Mesendoderm (in vitro differentiated cells): ENCODE data around the gene HOXD8.

ENCODE experiments used
- DNase-seq: peaks from one replicate; pipeline ENCODE4 v3.0.0; 2013
- H2AK5ac ChIP-seq: 2 replicates; pipeline ENCODE4 v1.6.1; 2013; ENCODE audit warnings: low read length, inconsistent platforms
- H2BK120ac ChIP-seq: 2 replicates; pipeline ENCODE4 v1.6.1; 2013; ENCODE audit warnings: low read depth, mild to moderate bottlenecking, low read length, moderate library complexity, mixed read lengths
- H2BK15ac ChIP-seq: replicated peaks from 2 replicates; pipeline ENCODE4 v1.6.1; 2013; ENCODE audit warnings: low read depth, mild to moderate bottlenecking, moderate library complexity
- H2BK5ac ChIP-seq: 2 replicates; pipeline ENCODE4 v1.6.1; 2013; ENCODE audit warnings: low read length, inconsistent platforms
- H3K18ac ChIP-seq: 2 replicates; pipeline ENCODE4 v1.6.1; 2013; ENCODE audit warnings: mild to moderate bottlenecking, low read length, mixed read lengths
- H3K23ac ChIP-seq: one replicate; pipeline ENCODE4 v1.6.1; 2013; ENCODE audit warnings: low read length
- H3K27ac ChIP-seq: 2 replicates; pipeline ENCODE4 v1.5.1; 2013; ENCODE audit warnings: low read depth, mild to moderate bottlenecking, inconsistent platforms, low read length, moderate library complexity
- H3K27me3 ChIP-seq: 2 replicates; pipeline ENCODE4 v1.6.1; 2013; ENCODE audit warnings: low read length, control low read depth, mild to moderate bottlenecking, inconsistent platforms; ENCODE audit not compliant: insufficient read depth, poor library complexity
- H3K36me3 ChIP-seq: 2 replicates; pipeline ENCODE4 v1.6.1; 2013; ENCODE audit warnings: low read length, inconsistent platforms; ENCODE audit not compliant: control insufficient read depth, insufficient read depth
- H3K4ac ChIP-seq: one replicate; pipeline ENCODE4 v1.6.1; 2013; ENCODE audit warnings: low read depth, mild to moderate bottlenecking, low read length, moderate library complexity
- H3K4me1 ChIP-seq: 2 replicates; pipeline ENCODE4 v1.6.1; 2013; ENCODE audit warnings: low read depth, low read length, inconsistent platforms; ENCODE audit not compliant: control insufficient read depth
- H3K4me2 ChIP-seq: 2 replicates; pipeline ENCODE4 v1.6.1; 2013; ENCODE audit warnings: low read length
- H3K4me3 ChIP-seq: 2 replicates; pipeline ENCODE4 v1.5.1; 2013; ENCODE audit warnings: mild to moderate bottlenecking, low read length
- H3K56ac ChIP-seq: one replicate; pipeline ENCODE4 v1.6.1; 2013; ENCODE audit warnings: low read length
- H3K79me1 ChIP-seq: 2 replicates; pipeline ENCODE4 v1.6.1; 2013; ENCODE audit warnings: low read length, inconsistent platforms
- H3K79me2 ChIP-seq: 2 replicates; pipeline ENCODE4 v1.6.1; 2013; ENCODE audit warnings: mild to moderate bottlenecking, low read length; ENCODE audit not compliant: control insufficient read depth, insufficient read depth
- H3K9ac ChIP-seq: 2 replicates; pipeline ENCODE4 v1.6.1; 2013; ENCODE audit warnings: low read length, inconsistent platforms
- H4K5ac ChIP-seq: one replicate; pipeline ENCODE4 v1.6.1; 2013; ENCODE audit warnings: low read length
- H4K8ac ChIP-seq: one replicate; pipeline ENCODE4 v1.6.1; 2013; ENCODE audit warnings: low read depth, mild to moderate bottlenecking, control low read depth, low read length, moderate library complexity
- WGBS: extraction: QIAGEN DNeasy Blood & Tissue Kit; methylation state at CpG from one replicate; pipeline ENCODE4 v1.1.7; 2013; ENCODE audit warnings: low lambda C conversion rate, missing lambda C conversion rate; ENCODE audit not compliant: insufficient coverage; ENCODE audit errors: extremely low coverage; 5-methylcytosine and 5-hydroxymethylcytosine counted together

Gene HOXD8

DNA sequence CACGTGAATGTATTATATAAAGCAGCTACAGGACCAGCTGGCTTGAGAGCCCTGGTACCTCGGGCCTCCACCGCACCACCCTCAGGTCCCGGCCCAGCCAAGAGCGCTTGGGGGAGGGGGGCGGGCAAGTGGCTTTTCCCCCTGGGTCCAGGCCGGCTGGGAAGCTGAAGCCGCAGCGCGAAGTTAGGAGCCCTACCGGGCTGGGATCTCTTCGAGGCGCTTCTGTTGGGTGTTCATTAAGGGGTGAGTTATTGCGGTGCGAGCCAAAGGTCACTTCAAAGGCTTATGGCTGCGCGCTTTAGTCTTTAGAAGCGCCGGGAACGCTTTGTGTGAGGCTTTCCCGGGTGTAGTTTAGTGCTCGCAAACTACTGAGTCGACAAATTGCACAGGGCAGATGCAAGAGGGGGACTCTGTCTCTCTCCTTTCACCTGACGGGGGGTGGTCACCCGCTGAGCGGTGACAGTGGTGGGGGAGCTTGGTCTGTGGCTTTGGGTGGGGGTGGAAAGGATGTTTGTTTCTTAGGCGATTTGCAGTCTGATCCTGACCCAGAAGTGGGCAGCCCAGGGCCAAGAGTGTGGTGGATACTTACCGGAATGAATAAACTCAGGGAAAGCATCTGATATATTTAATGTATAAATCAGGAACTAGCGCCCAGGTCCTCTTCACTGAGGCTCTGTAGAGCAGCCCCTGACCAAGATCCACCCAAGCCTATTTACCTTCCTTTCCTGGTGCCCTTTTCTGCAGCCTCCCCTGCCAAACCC lies 33.6 kb downstream of the HOXD8 start:
- H3K36me3 ChIP-seq, result no peaks in the 10 kb centered on the region
- no peak overlapping the region for H4K5ac ChIP-seq
- H2BK120ac ChIP-seq, result no peak overlapping the region
- H3K27me3 ChIP-seq, result peaks cover 88% of the 10 kb centered on the region
- H3K9ac ChIP-seq, result no peak overlapping the region
- no peak overlapping the region for H2AK5ac ChIP-seq
- DNase-seq, result no peak
- H3K4ac ChIP-seq, result no peak overlapping the region
- H3K4me3 ChIP-seq, result no peak overlapping the region
- no peak overlapping the region for H3K56ac ChIP-seq
- WGBS, result no CpG with 5 or more reads among the region's 29 CpGs
- H3K18ac ChIP-seq, result no peak overlapping the region
- H3K4me1 ChIP-seq, result peaks cover 3% of the 10 kb centered on the region
- no peak overlapping the region for H3K23ac ChIP-seq
- H3K27ac ChIP-seq, result no peak overlapping the region
- H2BK5ac ChIP-seq, result no peak overlapping the region
- H4K8ac ChIP-seq, result no peak overlapping the region
- H3K79me2 ChIP-seq, result no peaks in the 10 kb centered on the region
- H2BK15ac ChIP-seq, result no peak overlapping the region
- no peak overlapping the region for H3K4me2 ChIP-seq
- no peaks in the 10 kb centered on the region for H3K79me1 ChIP-seq

- no peak overlapping the region for H2BK5ac ChIP-seq
- H3K27ac ChIP-seq, result no peak overlapping the region
- no CpG with 5 or more reads among the region's 12 CpGs for WGBS
- no peaks in the 10 kb centered on the region for H3K79me2 ChIP-seq
- H3K27me3 ChIP-seq, result peaks cover 84% of the 10 kb centered on the region
- H2AK5ac ChIP-seq, result no peak overlapping the region
- no peak for DNase-seq
- peaks cover 3% of the 10 kb centered on the region for H3K4me1 ChIP-seq
- H4K8ac ChIP-seq, result no peak overlapping the region
- H3K23ac ChIP-seq, result no peak overlapping the region
- no peak overlapping the region for H3K4me2 ChIP-seq
- H3K4ac ChIP-seq, result no peak overlapping the region
- H2BK120ac ChIP-seq, result no peak overlapping the region
- no peaks in the 10 kb centered on the region for H3K79me1 ChIP-seq
- H4K5ac ChIP-seq, result no peak overlapping the region
- no peak overlapping the region for H3K18ac ChIP-seq
- no peaks in the 10 kb centered on the region for H3K36me3 ChIP-seq
- H3K56ac ChIP-seq, result no peak overlapping the region
- H3K4me3 ChIP-seq, result no peak overlapping the region
- H2BK15ac ChIP-seq, result no peak overlapping the region
- no peak overlapping the region for H3K9ac ChIP-seq
Measured at GRCh38 chr2:176163672-176164056, 34.2 kb downstream of the HOXD8 start.

- no CpG with 5 or more reads among the region's 13 CpGs for WGBS
- H3K4me3 ChIP-seq, result no peak overlapping the region
- H4K5ac ChIP-seq, result no peak overlapping the region
Measured at GRCh38 chr2:176164201-176164600, 34.7 kb downstream of the HOXD8 start.

DNA sequence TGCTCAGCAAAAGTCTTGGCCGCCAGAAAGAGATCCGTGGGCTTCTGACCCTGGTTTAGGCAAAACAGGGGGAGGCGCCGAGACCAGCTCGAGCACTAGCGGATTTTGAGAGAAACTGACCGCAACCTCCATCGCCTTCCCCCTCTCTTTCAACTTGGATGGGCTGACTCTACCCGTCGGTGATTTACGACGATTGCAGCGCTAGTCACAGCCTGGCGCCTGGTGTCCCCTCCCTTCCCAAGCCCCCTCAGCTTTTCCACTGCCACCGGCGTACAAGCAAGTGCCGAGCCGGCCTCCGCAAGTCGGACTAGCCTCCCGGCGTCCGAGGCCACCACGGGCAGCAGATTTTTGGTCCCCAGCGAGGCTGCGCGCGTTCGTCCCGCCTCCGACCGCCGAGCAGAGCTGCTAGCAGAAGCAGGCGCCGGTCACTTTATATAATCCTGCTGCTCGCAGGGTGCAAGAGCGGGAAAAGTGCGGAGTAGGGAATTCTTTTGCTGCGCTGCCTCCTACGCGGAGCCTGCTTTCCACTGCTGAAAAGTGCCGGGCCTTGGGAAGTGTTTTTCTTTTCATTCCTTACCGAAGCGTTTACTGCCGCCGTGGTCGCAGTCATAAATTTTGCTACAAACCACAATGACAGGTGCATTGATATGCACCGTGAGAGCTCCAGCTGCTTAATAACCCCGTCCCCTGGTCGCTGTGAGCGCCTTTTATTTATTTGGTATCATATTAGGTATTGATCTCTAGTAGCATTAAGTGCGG lies 35.3 kb downstream of the HOXD8 start:
- no peak overlapping the region for H4K8ac ChIP-seq
- no peak overlapping the region for H3K4me3 ChIP-seq
- H3K4me1 ChIP-seq, result no peaks in the 10 kb centered on the region
- peaks cover 87% of the 10 kb centered on the region for H3K27me3 ChIP-seq
- H3K79me1 ChIP-seq, result no peaks in the 10 kb centered on the region
- no peak overlapping the region for H2AK5ac ChIP-seq
- DNase-seq, result peak; percentile 34
- no peak overlapping the region for H2BK15ac ChIP-seq
- H3K23ac ChIP-seq, result no peak overlapping the region
- no peak overlapping the region for H2BK5ac ChIP-seq
- no peaks in the 10 kb centered on the region for H3K79me2 ChIP-seq
- no peak overlapping the region for H4K5ac ChIP-seq
- no peak overlapping the region for H3K27ac ChIP-seq
- no peak overlapping the region for H3K4me2 ChIP-seq
- no peak overlapping the region for H3K9ac ChIP-seq
- WGBS, result no CpG with 5 or more reads among the region's 52 CpGs
- H2BK120ac ChIP-seq, result no peak overlapping the region
- peak overlapping the region; percentile 25 for H3K56ac ChIP-seq
- H3K36me3 ChIP-seq, result no peaks in the 10 kb centered on the region
- H3K4ac ChIP-seq, result no peak overlapping the region
- H3K18ac ChIP-seq, result no peak overlapping the region

More at GRCh38 chr2:176164201-176164600, 34.7 kb downstream of the HOXD8 start:
- Histone ChIP-seq H3K4ac (no peak overlapping the region), H2BK15ac (no peak overlapping the region), H3K4me1 (peaks cover 3% of the 10 kb centered on the region), H3K56ac (no peak overlapping the region), H3K27me3 (peaks cover 87% of the 10 kb centered on the region), H3K23ac (no peak overlapping the region), H2BK120ac (no peak overlapping the region), H3K79me2 (no peaks in the 10 kb centered on the region), H3K79me1 (no peaks in the 10 kb centered on the region), H2AK5ac (no peak overlapping the region), H3K27ac (no peak overlapping the region), H3K18ac (no peak overlapping the region), H3K4me2 (no peak overlapping the region), H2BK5ac (no peak overlapping the region), H3K9ac (no peak overlapping the region), H4K8ac (no peak overlapping the region), H3K36me3 (no peaks in the 10 kb centered on the region)
- DNase-seq, result no peak

DNA sequence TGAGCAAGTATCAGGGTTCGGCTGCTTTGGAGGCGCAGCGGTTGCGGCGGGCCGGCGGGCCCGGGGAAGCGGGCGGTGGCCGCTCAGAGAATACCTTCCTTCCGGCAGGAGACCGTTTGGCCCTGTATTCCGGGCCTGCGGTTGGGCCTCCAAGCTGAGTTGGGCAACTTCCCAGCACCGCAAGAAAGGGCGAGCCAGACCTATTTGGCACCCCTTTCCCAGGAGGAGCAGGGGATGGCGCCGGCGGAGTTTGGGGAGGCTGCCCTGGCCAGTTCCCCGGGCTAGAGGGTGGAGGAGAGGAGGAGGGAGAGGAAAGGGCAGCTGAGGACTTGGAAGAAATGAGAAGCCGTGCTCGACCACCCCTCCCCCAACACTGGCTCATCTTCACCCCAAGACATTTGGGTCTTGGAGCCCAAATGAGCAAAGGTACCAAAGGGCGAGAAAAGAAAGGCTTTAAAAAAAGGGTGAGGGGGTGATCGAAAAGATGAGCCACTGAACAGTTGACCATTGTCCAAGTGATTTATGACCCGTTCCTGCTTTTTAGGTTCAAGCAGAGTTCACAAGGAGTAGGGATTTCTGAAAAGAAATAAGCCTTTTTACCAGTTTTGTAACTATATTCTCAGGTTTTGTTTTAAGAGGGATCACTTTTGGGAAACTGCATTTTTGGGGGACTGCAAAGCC lies 36.0 kb downstream of the HOXD8 start:
- Histone ChIP-seq H3K79me1 (no peaks in the 10 kb centered on the region), H3K4ac (no peak overlapping the region), H2BK120ac (no peak overlapping the region), H3K36me3 (no peaks in the 10 kb centered on the region), H4K8ac (no peak overlapping the region), H4K5ac (no peak overlapping the region), H3K18ac (no peak overlapping the region), H3K4me2 (no peak overlapping the region), H3K4me1 (no peaks in the 10 kb centered on the region), H3K27ac (no peak overlapping the region), H3K79me2 (no peaks in the 10 kb centered on the region), H2BK5ac (no peak overlapping the region), H3K56ac (no peak overlapping the region), H2AK5ac (no peak overlapping the region), H3K27me3 (peaks cover 82% of the 10 kb centered on the region), H3K4me3 (no peak overlapping the region), H3K23ac (no peak overlapping the region), H2BK15ac (no peak overlapping the region), H3K9ac (no peak overlapping the region)
- no peak for DNase-seq
- no CpG with 5 or more reads among the region's 26 CpGs for WGBS
